ENCODE results near the gene ZNF69. TPM values are rescaled to one million over a fixed set of nuclear protein-coding genes. Genes with fewer than 3 reads are reported as not detected.
"Not testable (repeated sequence)": the region's sequence is repeated elsewhere in the genome, so short reads cannot be mapped to it uniquely, and the experiment has no call there.

The ZNF69 gene
- total and polyA plus RNA-seq, 7 experiments from 2014 or later, result 1.4 to 12.1 (median 4.8) TPM

- Mint-ChIP-seq H3K9me3 (peaks cover 8 to 98% (median 73%) of the 10 kb centered on the region in 11 donors), H3K36me3 (peaks cover 36 to 86% (median 77%) of the 10 kb centered on the region in 5 donors), H3K27ac (peak overlapping the region in 5 of 9 donors; percentile 21 to 59 (median 36)), H3K4me3 (peak overlapping the region in 3 of 10 donors; percentile 2 to 40 (median 7))
- H3K4me1 ChIP-seq (ENCODE audit: control insufficient read depth in 2 of 2, insufficient read depth in 2 of 2, low read length in 2 of 2); H3K27me3 ChIP-seq (ENCODE audit: control insufficient read depth in 2 of 2, insufficient read depth in 2 of 2, low read length in 2 of 2); POLR2A ChIA-PET; intact Hi-C loops (cut with micrococcal nuclease); H3K27me3 Mint-ChIP-seq; H3K27ac ChIP-seq (ENCODE audit: low read depth, low read length); ATAC-seq; DNase-seq; CTCF ChIA-PET; H3K4me1 Mint-ChIP-seq: not testable (repeated sequence)
- Histone ChIP-seq H3K4me3 (ENCODE audit: low read length) (peak overlapping the region; percentile 26), H3K36me3 (ENCODE audit: control insufficient read depth in 2 of 3, insufficient read depth in 3 of 3, low read length in 3 of 3) (peaks cover 30 to 62% (median 43%) of the 10 kb centered on the region in 3 experiments), H3K9me3 (ENCODE audit: control insufficient read depth in 2 of 3, low read length in 3 of 3) (peaks cover 28 to 97% (median 53%) of the 10 kb centered on the region in 3 experiments)
Observed at GRCh38 chr19:11949614-11950080, 62.1 kb downstream of the ZNF69 start.

GRCh38 chr19:11950312-11950711 lies 62.7 kb downstream of the ZNF69 start:
- H3K27me3 Mint-ChIP-seq, result no peaks in the 10 kb centered on the region
- POLR2A ChIA-PET, result no interaction called here
- no peaks in the 10 kb centered on the region for H3K4me1 ChIP-seq (ENCODE audit: control insufficient read depth in 2 of 2, insufficient read depth in 2 of 2, low read length in 2 of 2)
- intact Hi-C loops (cut with micrococcal nuclease), result no loop called here
- H3K9me3 ChIP-seq (ENCODE audit: control insufficient read depth in 2 of 3, low read length in 3 of 3), result peaks cover 28 to 95% (median 47%) of the 10 kb centered on the region in 3 experiments
- peak overlapping the region; percentile 26 for H3K4me3 ChIP-seq (ENCODE audit: low read length)
- H3K27me3 ChIP-seq (ENCODE audit: control insufficient read depth in 2 of 2, insufficient read depth in 2 of 2, low read length in 2 of 2), result no peaks in the 10 kb centered on the region
- H3K9me3 Mint-ChIP-seq, result peaks cover 8 to 96% (median 70%) of the 10 kb centered on the region in 11 donors
- H3K36me3 ChIP-seq (ENCODE audit: control insufficient read depth in 2 of 3, insufficient read depth in 3 of 3, low read length in 3 of 3), result peaks cover 30 to 56% (median 43%) of the 10 kb centered on the region in 3 experiments
- no peak overlapping the region for H3K27ac ChIP-seq (ENCODE audit: low read depth, low read length)
- no peak for DNase-seq
- ATAC-seq, result no peak
- no peak overlapping the region for H3K4me3 Mint-ChIP-seq
- no peak overlapping the region for H3K27ac Mint-ChIP-seq
- H3K4me1 Mint-ChIP-seq, result no peaks in the 10 kb centered on the region
- H3K36me3 Mint-ChIP-seq, result peaks cover 33 to 80% (median 71%) of the 10 kb centered on the region in 5 donors
- CTCF ChIA-PET, result no interaction called here

Other genes starting within 250 kb of the ZNF69 start
- 1 to 10 TPM; 1.8 to 6.8 (median 2.8) TPM for gene ZNF823, start 148.8 kb upstream of the ZNF69 start, total RNA-seq
- gene ZNF823, start 148.8 kb upstream of the ZNF69 start, polyA plus RNA-seq, result 1 to 10 TPM; 3.7 to 3.8 TPM
- 10 to 100 TPM in 2 of 5 experiments, 1 to 10 TPM in 3; 3.9 to 23.8 (median 7.1) TPM for gene ZNF441, start 120.8 kb upstream of the ZNF69 start, total RNA-seq
- gene ZNF441, start 120.8 kb upstream of the ZNF69 start, polyA plus RNA-seq, result 1 to 10 TPM; 6.6 to 6.8 TPM
- 1 to 10 TPM in 4 of 5 experiments, under 1 TPM in 1; 0.92 to 6.1 (median 1.9) TPM for gene ZNF491, start 89.3 kb upstream of the ZNF69 start, total RNA-seq
- under 1 TPM; 0.44 to 0.52 TPM for gene ZNF491, start 89.3 kb upstream of the ZNF69 start, polyA plus RNA-seq
- 10 to 100 TPM; 10.4 to 19.5 (median 16.0) TPM for gene ZNF440, start 73.5 kb upstream of the ZNF69 start, total RNA-seq
- 1 to 10 TPM; 2.1 to 5.5 TPM for gene ZNF440, start 73.5 kb upstream of the ZNF69 start, polyA plus RNA-seq
- 10 to 100 TPM in 4 of 5 experiments, 1 to 10 TPM in 1; 5.6 to 22.5 (median 14.1) TPM for gene ZNF439, start 39.1 kb upstream of the ZNF69 start, total RNA-seq
- 1 to 10 TPM; 4.7 to 6.1 TPM for gene ZNF439, start 39.1 kb upstream of the ZNF69 start, polyA plus RNA-seq
- 10 to 100 TPM; 18.0 to 26.4 (median 22.8) TPM for gene ZNF700, start 37.3 kb downstream of the ZNF69 start, total RNA-seq
- 1 to 10 TPM; 2.3 to 5.0 TPM for gene ZNF700, start 37.3 kb downstream of the ZNF69 start, polyA plus RNA-seq
- gene ZNF763, start 77.3 kb downstream of the ZNF69 start, total RNA-seq, result 10 to 100 TPM in 2 of 5 experiments, 1 to 10 TPM in 3; 1.3 to 17.3 (median 4.4) TPM
- gene ZNF763, start 77.3 kb downstream of the ZNF69 start, polyA plus RNA-seq, result 1 to 10 TPM; 3.2 to 4.5 TPM
- gene ZNF433, start 147.9 kb downstream of the ZNF69 start, total RNA-seq, result 1 to 10 TPM in 3 of 5 experiments, under 1 TPM in 2; 0.10 to 2.2 (median 1.2) TPM
- 1 to 10 TPM; 4.9 to 5.8 TPM for gene ZNF433, start 147.9 kb downstream of the ZNF69 start, polyA plus RNA-seq
- not detected for gene ZNF878, start 165.2 kb downstream of the ZNF69 start, total RNA-seq
- not detected for gene ZNF878, start 165.2 kb downstream of the ZNF69 start, polyA plus RNA-seq
- 10 to 100 TPM in 4 of 5 experiments, 1 to 10 TPM in 1; 1.0 to 20.9 (median 15.8) TPM for gene ZNF844, start 176.9 kb downstream of the ZNF69 start, total RNA-seq
- gene ZNF844, start 176.9 kb downstream of the ZNF69 start, polyA plus RNA-seq, result 1 to 10 TPM; 5.9 to 6.6 TPM